Ishikawa (cell line): ENCODE data around the gene SLCO2A1.

ENCODE experiments used
- CEBPB ChIP-seq: IDR thresholded peaks from 2 replicates; pipeline ENCODE4 v1.6.1; 2012
- CREB1 ChIP-seq: IDR thresholded peaks from 2 replicates; pipeline ENCODE4 v1.6.1; 2012; ENCODE audit warnings: low read depth
- EGR1 ChIP-seq: IDR thresholded peaks from 2 replicates; pipeline ENCODE4 v1.6.1; 2012
- EP300 ChIP-seq: IDR thresholded peaks from 2 replicates; pipeline ENCODE4 v1.6.1; 2012; ENCODE audit warnings: borderline replicate concordance
- FOXM1 ChIP-seq: IDR thresholded peaks from 2 replicates; pipeline ENCODE4 v1.6.1; 2012; ENCODE audit warnings: low read depth, borderline replicate concordance
- MAX ChIP-seq: IDR thresholded peaks from 2 replicates; pipeline ENCODE4 v1.6.1; 2012
- NFIC ChIP-seq: IDR thresholded peaks from 2 replicates; pipeline ENCODE4 v1.6.1; 2012
- RAD21 ChIP-seq: IDR thresholded peaks from 2 replicates; pipeline ENCODE4 v1.6.1; 2012; ENCODE audit warnings: low read depth
- REST ChIP-seq: IDR thresholded peaks from 2 replicates; pipeline ENCODE4 v1.6.1; 2012; ENCODE audit warnings: low read depth, mild to moderate bottlenecking
- TAF1 ChIP-seq: IDR thresholded peaks from 2 replicates; pipeline ENCODE4 v1.6.1; 2012; ENCODE audit warnings: low read depth, mild to moderate bottlenecking
- TCF12 ChIP-seq: IDR thresholded peaks from 2 replicates; pipeline ENCODE4 v1.6.1; 2012; ENCODE audit warnings: low read depth
- TEAD4 ChIP-seq: IDR thresholded peaks from 2 replicates; pipeline ENCODE4 v1.6.1; 2012
- USF1 ChIP-seq: IDR thresholded peaks from 2 replicates; pipeline ENCODE4 v1.6.1; 2012
- YY1 ChIP-seq: IDR thresholded peaks from 2 replicates; pipeline ENCODE4 v1.6.1; 2012; ENCODE audit warnings: low read depth
- ZBTB7A ChIP-seq: IDR thresholded peaks from 2 replicates; pipeline ENCODE4 v1.6.1; 2012; ENCODE audit warnings: low read depth

Gene SLCO2A1

GRCh38 chr3:133984975-133985374, 44.8 kb downstream of the SLCO2A1 start:
- TF ChIP-seq RAD21 (no peak), REST (no peak), EP300 (no peak), CEBPB (no peak)

- TF ChIP-seq RAD21 = no peak
- TF ChIP-seq TCF12 = no peak
- TF ChIP-seq CEBPB = no peak
- no peak for TF ChIP-seq TEAD4
- no peak for TF ChIP-seq TAF1
- no peak for TF ChIP-seq FOXM1
- no peak for TF ChIP-seq USF1
- no peak for TF ChIP-seq EP300
- no peak for TF ChIP-seq ZBTB7A
These were observed 45.9 kb downstream of the SLCO2A1 start for GRCh38 chr3:133983576-133984560.

- TF ChIP-seq REST = no peak
These were observed 46.6 kb downstream of the SLCO2A1 start for GRCh38 chr3:133983126-133983525.

GRCh38 chr3:133980550-133980949, 49.2 kb downstream of the SLCO2A1 start:
- TF ChIP-seq YY1 (no peak), EGR1 (no peak), EP300 (no peak), TCF12 (no peak)

- no peak for TF ChIP-seq EP300
- no peak for TF ChIP-seq CEBPB
- no peak for TF ChIP-seq TAF1
- no peak for TF ChIP-seq ZBTB7A
These were observed 49.7 kb downstream of the SLCO2A1 start for GRCh38 chr3:133980035-133980434.

- no peak for TF ChIP-seq TCF12
- no peak for TF ChIP-seq NFIC
- no peak for TF ChIP-seq ZBTB7A
- TF ChIP-seq YY1 = no peak
- TF ChIP-seq TEAD4 = no peak
- no peak for TF ChIP-seq CEBPB
- no peak for TF ChIP-seq MAX
- TF ChIP-seq REST = no peak
- no peak for TF ChIP-seq TAF1
- TF ChIP-seq CREB1 = no peak
These were observed 50.2 kb downstream of the SLCO2A1 start for GRCh38 chr3:133979553-133979952.
